H1 (cell line): ENCODE measurements around the gene CREBZF. TPM values are rescaled to one million over a fixed set of nuclear protein-coding genes. Genes with fewer than 3 reads are reported as not detected.

ENCODE experiments used
- CTCF ChIA-PET: fragments of 300-600 bp; sonication (Branson Sonifier 250); formaldehyde crosslinking; loops from one replicate; lab custom pipeline; 2021; ENCODE audit not compliant: partially characterized antibody; lab: Charles Lee
- POLR2A ChIA-PET: fragments of 300-600 bp; sonication (Branson Sonifier 250); formaldehyde crosslinking; loops from one replicate; lab custom pipeline; 2021; ENCODE audit warnings: inconsistent platforms; ENCODE audit not compliant: partially characterized antibody; lab: Charles Lee
- DNase-seq, 2 experiments: peaks; one replicate each; pipeline versions ENCODE4 v3.0.0 to v3.0.0-alpha.2; 2010 to 2022; ENCODE audit warnings: low spot score in 2 of 2, low read depth in 1 of 2, mixed read lengths in 1 of 2
- FAIRE-seq: peaks from 2 replicates; lab custom pipeline; 2011; peaks lifted over from hg19 to GRCh38; lab: Jason Lieb, UNC
- H2AFZ ChIP-seq: 2 replicates; pipeline ENCODE4 v1.8.1; 2012; ENCODE audit warnings: low read length, inconsistent platforms
- H2AK5ac ChIP-seq: 2 replicates; pipeline ENCODE4 v1.6.1; 2013; ENCODE audit warnings: low read depth, low read length
- H2BK120ac ChIP-seq: replicated peaks from 2 replicates; pipeline ENCODE3; 2013; ENCODE audit warnings: low read depth, low read length, inconsistent platforms
- H2BK12ac ChIP-seq: 2 replicates; pipeline ENCODE4 v1.6.1; 2013; ENCODE audit warnings: low read depth, low read length
- H2BK15ac ChIP-seq: 2 replicates; pipeline ENCODE4 v1.6.1; 2013; ENCODE audit warnings: low read length
- H2BK20ac ChIP-seq: 2 replicates; pipeline ENCODE4 v1.6.1; 2013; ENCODE audit warnings: low read length
- H2BK5ac ChIP-seq: 2 replicates; pipeline ENCODE4 v1.6.1; 2013; ENCODE audit warnings: low read depth, low read length
- H3K14ac ChIP-seq: 2 replicates; pipeline ENCODE4 v1.6.1; 2013; ENCODE audit warnings: inconsistent platforms; ENCODE audit not compliant: insufficient read length
- H3K18ac ChIP-seq: 2 replicates; pipeline ENCODE4 v1.6.1; 2013; ENCODE audit warnings: low read length; ENCODE audit errors: extremely low read depth
- H3K23ac ChIP-seq: 2 replicates; pipeline ENCODE4 v1.6.1; 2013; ENCODE audit warnings: inconsistent platforms; ENCODE audit not compliant: insufficient read length
- H3K23me2 ChIP-seq: 2 replicates; pipeline ENCODE4 v1.6.1; 2013; ENCODE audit warnings: low read depth, low read length
- H3K27ac ChIP-seq: 2 replicates; pipeline ENCODE4 v1.6.1; 2011; ENCODE audit warnings: low read depth, low read length, inconsistent platforms
- H3K27me3 ChIP-seq, 4 experiments: replicated peaks in 1 of 4; 1 replicate in 1 of 4; 2 replicates in 3 of 4; pipeline versions ENCODE4 v1.6.1 to v1.8.1; 2011 to 2013; ENCODE audit warnings: low read length in 3 of 4, mild to moderate bottlenecking in 3 of 4, inconsistent platforms in 2 of 4, mixed read lengths in 2 of 4, moderate library complexity in 1 of 4; ENCODE audit not compliant: control insufficient read depth in 3 of 4, insufficient read depth in 3 of 4; ENCODE audit errors: extremely low read depth in 1 of 4
- H3K36me3 ChIP-seq, 4 experiments: 2 replicates each; pipeline versions ENCODE4 v1.6.1 to v1.8.1; 2011 to 2013; ENCODE audit warnings: mild to moderate bottlenecking in 4 of 4, low read length in 3 of 4, moderate library complexity in 2 of 4, control low read depth in 1 of 4, inconsistent platforms in 1 of 4; ENCODE audit not compliant: insufficient read depth in 4 of 4, control insufficient read depth in 2 of 4
- H3K4ac ChIP-seq: replicated peaks from 2 replicates; pipeline ENCODE3; 2013; ENCODE audit warnings: low read length, low read depth, mixed read lengths, inconsistent platforms; ENCODE audit not compliant: insufficient read length
- H3K4me1 ChIP-seq, 4 experiments: replicated peaks in 1 of 4; 1 replicate in 1 of 4; 2 replicates in 3 of 4; pipeline versions ENCODE4 v1.6.1 to v1.8.1; 2011 to 2013; ENCODE audit warnings: low read length in 3 of 4, inconsistent platforms in 2 of 4, mixed read lengths in 1 of 4; ENCODE audit not compliant: insufficient read depth in 4 of 4, control insufficient read depth in 3 of 4
- H3K4me2 ChIP-seq, 2 experiments: 2 replicates each; pipeline versions ENCODE4 v1.6.1 to v1.8.1; 2011 to 2013; ENCODE audit warnings: low read depth in 2 of 2, low read length in 2 of 2, control low read depth in 1 of 2, inconsistent platforms in 1 of 2, mild to moderate bottlenecking in 1 of 2; ENCODE audit not compliant: insufficient read depth in 1 of 2
- H3K4me3 ChIP-seq, 4 experiments: fragments of 200-600, 300-600 bp in 1 of 4; sonication (generic), shearing (Covaris generic), sonication (Bioruptor Twin) in 1 of 4; 2 replicates each; pipeline versions ENCODE4 v1.5.1 to v1.8.1; 2011 to 2016; ENCODE audit warnings: low read length in 4 of 4, low read depth in 3 of 4, control low read depth in 2 of 4, inconsistent platforms in 2 of 4, mild to moderate bottlenecking in 2 of 4, mixed read lengths in 1 of 4, moderate library complexity in 1 of 4; ENCODE audit not compliant: insufficient read depth in 2 of 4; ENCODE audit errors: extremely low read depth in 1 of 4
- H3K56ac ChIP-seq: replicated peaks from 2 replicates; pipeline ENCODE3; 2013; ENCODE audit warnings: low read depth, mild to moderate bottlenecking, mixed read lengths, low read length, inconsistent platforms; ENCODE audit not compliant: insufficient read length
- H3K79me1 ChIP-seq: 2 replicates; pipeline ENCODE4 v1.6.1; 2013; ENCODE audit warnings: low read depth, low read length, control low read depth
- H3K79me2 ChIP-seq, 2 experiments: 2 replicates each; pipeline versions ENCODE4 v1.6.1 to v1.8.1; 2012 to 2013; ENCODE audit warnings: low read length in 2 of 2, mild to moderate bottlenecking in 2 of 2, inconsistent platforms in 1 of 2; ENCODE audit not compliant: insufficient read depth in 2 of 2, control insufficient read depth in 1 of 2
- H3K9ac ChIP-seq, 4 experiments: replicated peaks in 1 of 4; 1 replicate in 1 of 4; 2 replicates in 3 of 4; pipeline versions ENCODE4 v1.6.1 to v1.8.1; 2011 to 2013; ENCODE audit warnings: low read depth in 3 of 4, low read length in 3 of 4, control low read depth in 2 of 4, mild to moderate bottlenecking in 2 of 4, moderate library complexity in 2 of 4, inconsistent platforms in 1 of 4; ENCODE audit errors: extremely low read depth in 1 of 4
- H3K9me3 ChIP-seq, 2 experiments: 2 replicates each; pipeline versions ENCODE4 v1.6.1 to v1.8.1; 2012 to 2013; ENCODE audit warnings: mild to moderate bottlenecking in 2 of 2, moderate library complexity in 2 of 2, control low read depth in 1 of 2, inconsistent platforms in 1 of 2, low read depth in 1 of 2, low read length in 1 of 2, mixed read lengths in 1 of 2; ENCODE audit not compliant: insufficient read depth in 2 of 2
- H4K20me1 ChIP-seq, 2 experiments: replicated peaks in 1 of 2; 2 replicates each; pipeline versions ENCODE3 to v1.8.1; 2011 to 2013; ENCODE audit warnings: inconsistent platforms in 2 of 2, low read length in 2 of 2, mild to moderate bottlenecking in 1 of 2; ENCODE audit not compliant: insufficient read depth in 2 of 2, control insufficient read depth in 1 of 2
- H4K5ac ChIP-seq: 2 replicates; pipeline ENCODE4 v1.6.1; 2013; ENCODE audit warnings: low read length, low read depth, mixed read lengths, inconsistent platforms; ENCODE audit not compliant: insufficient read length
- H4K8ac ChIP-seq: 2 replicates; pipeline ENCODE4 v1.8.0; 2013; ENCODE audit warnings: mild to moderate bottlenecking, moderate library complexity, low read length, inconsistent platforms; ENCODE audit not compliant: insufficient read depth; ENCODE audit errors: extremely low read depth
- H4K91ac ChIP-seq: replicated peaks from 2 replicates; pipeline ENCODE3; 2013; ENCODE audit warnings: low read length, mixed read lengths, inconsistent platforms; ENCODE audit not compliant: insufficient read length
- BCL11A ChIP-seq, 2 experiments: IDR thresholded peaks; one replicate each; pipeline ENCODE4 v1.6.1; 2011; ENCODE audit warnings: low read depth in 2 of 2, low read length in 2 of 2, mild to moderate bottlenecking in 2 of 2
- BRCA1 ChIP-seq: IDR thresholded peaks from 2 replicates; pipeline ENCODE4 v1.6.1; 2012; ENCODE audit warnings: low read depth, low read length, improper control_type of control experiment
- CBX8 ChIP-seq: fragments of 300-800, 300-1000 bp; sonication (generic); IDR thresholded peaks from 2 replicates; pipeline ENCODE4 v1.7.1; 2016; ENCODE audit warnings: low read depth, low read length, borderline replicate concordance
- EP300 ChIP-seq, 2 experiments: IDR thresholded peaks; 1 replicate in 1 of 2; 2 replicates in 1 of 2; pipeline ENCODE4 v1.6.1; 2011 to 2012; ENCODE audit warnings: low read depth in 2 of 2, low read length in 2 of 2, mild to moderate bottlenecking in 2 of 2, borderline replicate concordance in 1 of 2, inconsistent platforms in 1 of 2, moderate library complexity in 1 of 2
- GABPA ChIP-seq: IDR thresholded peaks from 2 replicates; pipeline ENCODE4 v1.6.1; 2011; ENCODE audit warnings: mild to moderate bottlenecking, low read length, moderate library complexity, borderline replicate concordance; ENCODE audit not compliant: insufficient read depth
- HDAC2 ChIP-seq, 2 experiments: fragments of 300-600 bp in 1 of 2; sonication (generic) in 1 of 2; IDR thresholded peaks; 2 replicates each; pipeline ENCODE4 v1.6.1; 2011 to 2012; ENCODE audit warnings: low read depth in 2 of 2, low read length in 2 of 2, mild to moderate bottlenecking in 2 of 2, moderate library complexity in 2 of 2, borderline replicate concordance in 1 of 2, inconsistent platforms in 1 of 2
- HDAC6 ChIP-seq: IDR thresholded peaks from one replicate; pipeline ENCODE4 v1.7.1; 2012; ENCODE audit warnings: low read depth, mild to moderate bottlenecking, inconsistent platforms, low read length, moderate library complexity
- NANOG ChIP-seq: IDR thresholded peaks from 2 replicates; pipeline ENCODE4 v1.6.1; 2011; ENCODE audit warnings: low read length, low read depth, mild to moderate bottlenecking, inconsistent platforms; ENCODE audit not compliant: insufficient read depth, poor library complexity, severe bottlenecking
- PHF8 ChIP-seq: fragments of 200-600 bp; sonication (generic); conservative IDR thresholded peaks from 2 replicates; pipeline ENCODE4 v1.7.1; 2012; ENCODE audit warnings: low read depth, mild to moderate bottlenecking, inconsistent platforms, low read length, moderate library complexity
- POU5F1 ChIP-seq: IDR thresholded peaks from 2 replicates; pipeline ENCODE4 v1.6.1; 2011; ENCODE audit warnings: low read depth, mild to moderate bottlenecking, low read length, moderate library complexity
- SP4 ChIP-seq: IDR thresholded peaks from 2 replicates; pipeline ENCODE4 v1.6.1; 2012; ENCODE audit warnings: low read length, inconsistent platforms
- TAF7 ChIP-seq: optimal IDR thresholded peaks from 2 replicates; pipeline ENCODE3; 2011; ENCODE audit warnings: low read depth, mild to moderate bottlenecking, inconsistent platforms, low read length, moderate library complexity, borderline replicate concordance
- polyA plus RNA-seq, 7 experiments: library from polyadenylated mRNA; depleted of rRNA in 3 of 7; stranded (reverse) in 5 of 7; unstranded in 2 of 7; fragments of >200 nt in 5 of 7; fragments of 200-250 nt in 2 of 7; gene quantifications; 1 replicate in 5 of 7; 2 replicates in 1 of 7; 4 replicates in 1 of 7; pipeline versions ENCODE4 v1.2.1 to v1.2.3, GENCODE V29; 2011 to 2013; ENCODE audit warnings: missing spikeins in 2 of 7, mixed read lengths in 2 of 7
- total RNA-seq: library from RNA; stranded (reverse); fragmentation: NEBNext Ultra II Directional; extraction: Animal tissue kit (Norgen Biotek cat#: 25700); gene quantifications from 2 replicates; pipeline ENCODE4 v1.2.1, GENCODE V29; 2021

Gene CREBZF
- total and polyA plus RNA-seq, 2 of the 8 experiments (the other 6 are each of a cell fraction or from before 2014, with no cell fraction given), result 15.4 to 44.9 TPM

DNA sequence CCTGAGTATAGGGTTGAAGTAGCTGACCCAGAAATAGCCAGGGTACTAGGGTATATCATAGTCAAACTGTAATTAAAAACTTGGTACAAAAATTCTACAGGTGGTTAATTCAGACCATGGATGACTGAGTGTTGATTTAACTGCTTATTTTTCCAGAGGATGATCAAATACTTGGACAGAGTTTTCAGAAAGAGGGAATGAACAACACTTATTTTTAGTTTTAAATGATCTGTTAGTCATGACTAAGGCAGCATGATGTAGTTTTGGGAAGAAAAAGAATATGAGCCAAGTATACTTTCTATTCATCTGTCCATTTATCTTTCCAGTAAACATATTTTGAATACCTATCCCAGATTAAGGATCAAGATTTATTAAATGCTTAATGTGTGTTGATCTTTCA lies 40.9 kb upstream of the CREBZF start:
- H2BK15ac ChIP-seq, result no peak overlapping the region
- no peak overlapping the region for H3K23ac ChIP-seq
- TF ChIP-seq BCL11A (IDR thresholded peaks at IDR 0.05; ENCODE audit: low read depth in 2 of 2, low read length in 2 of 2) (no peak), SP4 (no peak), HDAC6 (no peak), BRCA1 (no peak), PHF8 (no peak), POU5F1 (no peak), GABPA (no peak), CBX8 (no peak), NANOG (no peak), TAF7 (no peak), EP300 (IDR thresholded peaks at IDR 0.05; ENCODE audit: borderline replicate concordance in 1 of 2, low read depth in 2 of 2, low read length in 2 of 2) (no peak), HDAC2 (IDR thresholded peaks at IDR 0.05; ENCODE audit: borderline replicate concordance in 1 of 2, low read depth in 2 of 2, low read length in 2 of 2) (no peak)
- no peak overlapping the region for H2BK5ac ChIP-seq
- CTCF ChIA-PET, result no interaction called here
- H2BK20ac ChIP-seq, result no peak overlapping the region
- H3K4me3 ChIP-seq, result no peak overlapping the region
- no peak overlapping the region for H3K4me2 ChIP-seq
- H3K79me2 ChIP-seq, result no peaks in the 10 kb centered on the region
- no peak overlapping the region for H3K56ac ChIP-seq
- H3K18ac ChIP-seq, result no peak overlapping the region
- H3K79me1 ChIP-seq, result no peaks in the 10 kb centered on the region
- no peak overlapping the region for H4K5ac ChIP-seq
- H3K36me3 ChIP-seq, result no peaks in the 10 kb centered on the region
- no peak overlapping the region for H4K91ac ChIP-seq
- no peak overlapping the region for H3K27ac ChIP-seq
- H2AFZ ChIP-seq, result no peak overlapping the region
- H3K9ac ChIP-seq, result no peak overlapping the region
- no peak overlapping the region for H2BK120ac ChIP-seq
- H3K23me2 ChIP-seq, result no peaks in the 10 kb centered on the region
- H3K27me3 ChIP-seq, result no peaks in the 10 kb centered on the region
- H4K8ac ChIP-seq, result no peak overlapping the region
- H2BK12ac ChIP-seq, result no peak overlapping the region
- FAIRE-seq (no peak), DNase-seq (no peak)
- POLR2A ChIA-PET, result no interaction called here
- H4K20me1 ChIP-seq, result no peaks in the 10 kb centered on the region
- H3K9me3 ChIP-seq, result no peaks in the 10 kb centered on the region
- no peaks in the 10 kb centered on the region for H3K4me1 ChIP-seq
- no peak overlapping the region for H3K4ac ChIP-seq
- no peak overlapping the region for H3K14ac ChIP-seq
- no peak overlapping the region for H2AK5ac ChIP-seq
